H1 (cell line): ENCODE results near the gene PCNX1.

ENCODE experiments used
- ATF2 ChIP-seq: IDR thresholded peaks from 2 replicates; pipeline ENCODE4 v1.6.1; 2012; ENCODE audit warnings: low read length, inconsistent platforms
- ATF3 ChIP-seq: IDR thresholded peaks from 2 replicates; pipeline ENCODE4 v1.6.1; 2011; ENCODE audit warnings: low read depth, mild to moderate bottlenecking, low read length; ENCODE audit not compliant: insufficient read depth
- CTCF ChIP-seq, 3 experiments: IDR thresholded peaks; 1 replicate in 2 of 3; 2 replicates in 1 of 3; pipeline versions ENCODE4 v1.5.1 to v1.6.1; 2011; ENCODE audit warnings: low read length in 3 of 3, mild to moderate bottlenecking in 3 of 3, inconsistent platforms in 2 of 3, low read depth in 1 of 3, moderate library complexity in 1 of 3; ENCODE audit not compliant: insufficient read depth in 1 of 3; ENCODE audit errors: control extremely low read depth in 1 of 3
- EZH2 ChIP-seq: fragments of 200-600 bp; sonication (generic); IDR thresholded peaks from 2 replicates; pipeline ENCODE4 v1.7.1; 2012; ENCODE audit warnings: low read depth, mild to moderate bottlenecking, moderate library complexity, low read length, inconsistent platforms; ENCODE audit not compliant: severe bottlenecking
- HDAC6 ChIP-seq: IDR thresholded peaks from one replicate; pipeline ENCODE4 v1.7.1; 2012; ENCODE audit warnings: low read depth, mild to moderate bottlenecking, inconsistent platforms, low read length, moderate library complexity
- POLR2A ChIP-seq, 2 experiments: IDR thresholded peaks; 1 replicate in 1 of 2; 2 replicates in 1 of 2; pipeline ENCODE4 v1.6.1; 2011; ENCODE audit warnings: low read depth in 2 of 2, low read length in 2 of 2, mild to moderate bottlenecking in 2 of 2; ENCODE audit errors: control extremely low read depth in 1 of 2
- RAD21 ChIP-seq, 2 experiments: IDR thresholded peaks in 1 of 2; conservative IDR thresholded peaks in 1 of 2; 2 replicates each; pipeline ENCODE4 v1.6.1; 2011; ENCODE audit warnings: low read depth in 2 of 2, low read length in 2 of 2, improper control_type of control experiment in 1 of 2, inconsistent platforms in 1 of 2, mild to moderate bottlenecking in 1 of 2, moderate library complexity in 1 of 2
- SUZ12 ChIP-seq: fragments of 200-600 bp; sonication (generic); IDR thresholded peaks from 2 replicates; pipeline ENCODE4 v1.6.1; 2012; ENCODE audit warnings: mild to moderate bottlenecking, inconsistent platforms, low read length, moderate library complexity, mixed read lengths
- TCF12 ChIP-seq: IDR thresholded peaks from 2 replicates; pipeline ENCODE4 v1.6.1; 2011; ENCODE audit warnings: low read depth, mild to moderate bottlenecking, low read length

GRCh38 chr14:70879448-70879847 is 27.8 kb upstream of the PCNX1 start:
- TF ChIP-seq ATF2 = no peak
- TF ChIP-seq HDAC6 = no peak
- no peak for TF ChIP-seq SUZ12
- no peak for TF ChIP-seq EZH2
- no peak for TF ChIP-seq RAD21 (IDR thresholded peaks at IDR 0.05 in 1 of 2, conservative IDR thresholded peaks at IDR 0.05 in 1 of 2; ENCODE audit: low read depth in 2 of 2, low read length in 2 of 2)
- no peak for TF ChIP-seq POLR2A (IDR thresholded peaks at IDR 0.05; ENCODE audit: control extremely low read depth in 1 of 2, low read depth in 2 of 2, low read length in 2 of 2)
- no peak for TF ChIP-seq CTCF (IDR thresholded peaks at IDR 0.05; ENCODE audit: control extremely low read depth in 1 of 3, insufficient read depth in 1 of 3, low read depth in 1 of 3, low read length in 3 of 3)
- no peak for TF ChIP-seq ATF3
- no peak for TF ChIP-seq TCF12
